Measurements from ENCODE around the gene TAMALIN. TPM values are rescaled to one million over a fixed set of nuclear protein-coding genes. Genes with fewer than 3 reads are reported as not detected.

Gene TAMALIN
- total and polyA plus RNA-seq, 2 experiments from 2014 or later = 8.0 to 9.9 TPM

- Histone ChIP-seq H3K27me3 (peaks cover 30% of the 10 kb centered on the region), H3K27ac (peak overlapping the region; percentile 92), H3K36me3 (replicated peaks; ENCODE audit: insufficient read depth, low read depth) (no peaks in the 10 kb centered on the region), H3K9me3 (ENCODE audit: low read depth) (no peaks in the 10 kb centered on the region), H3K4me1 (ENCODE audit: insufficient read depth) (peaks cover 20% of the 10 kb centered on the region), H3K9me2 (replicated peaks; ENCODE audit: insufficient read depth) (no peaks in the 10 kb centered on the region), H2AFZ (no peak overlapping the region), H3K79me2 (no peaks in the 10 kb centered on the region), H4K20me1 (ENCODE audit: insufficient read depth, poor library complexity, severe bottlenecking) (no peaks in the 10 kb centered on the region), H3K4me2 (peak overlapping the region; percentile 64), H3K4me3 (no peak overlapping the region)
- 40% methylated on average over 5 of the region's 11 CpGs for WGBS (ENCODE audit: low lambda C conversion rate, missing lambda C conversion rate)
- peak; percentile 90 for DNase-seq (ENCODE audit: low spot score)
- TF ChIP-seq CTCF (IDR thresholded peaks at IDR 0.05; ENCODE audit: poor library complexity) = no peak
- TF ChIP-seq EZH2phosphoT487 (IDR thresholded peaks at IDR 0.05; ENCODE audit: low read depth, severe bottlenecking, unreplicated experiment) = no peak
- TF ChIP-seq EZH2 (IDR thresholded peaks at IDR 0.05; ENCODE audit: borderline replicate concordance) = no peak
Observed at GRCh38 chr12:52010152-52010622, 3.4 kb downstream of the TAMALIN start.

DNA sequence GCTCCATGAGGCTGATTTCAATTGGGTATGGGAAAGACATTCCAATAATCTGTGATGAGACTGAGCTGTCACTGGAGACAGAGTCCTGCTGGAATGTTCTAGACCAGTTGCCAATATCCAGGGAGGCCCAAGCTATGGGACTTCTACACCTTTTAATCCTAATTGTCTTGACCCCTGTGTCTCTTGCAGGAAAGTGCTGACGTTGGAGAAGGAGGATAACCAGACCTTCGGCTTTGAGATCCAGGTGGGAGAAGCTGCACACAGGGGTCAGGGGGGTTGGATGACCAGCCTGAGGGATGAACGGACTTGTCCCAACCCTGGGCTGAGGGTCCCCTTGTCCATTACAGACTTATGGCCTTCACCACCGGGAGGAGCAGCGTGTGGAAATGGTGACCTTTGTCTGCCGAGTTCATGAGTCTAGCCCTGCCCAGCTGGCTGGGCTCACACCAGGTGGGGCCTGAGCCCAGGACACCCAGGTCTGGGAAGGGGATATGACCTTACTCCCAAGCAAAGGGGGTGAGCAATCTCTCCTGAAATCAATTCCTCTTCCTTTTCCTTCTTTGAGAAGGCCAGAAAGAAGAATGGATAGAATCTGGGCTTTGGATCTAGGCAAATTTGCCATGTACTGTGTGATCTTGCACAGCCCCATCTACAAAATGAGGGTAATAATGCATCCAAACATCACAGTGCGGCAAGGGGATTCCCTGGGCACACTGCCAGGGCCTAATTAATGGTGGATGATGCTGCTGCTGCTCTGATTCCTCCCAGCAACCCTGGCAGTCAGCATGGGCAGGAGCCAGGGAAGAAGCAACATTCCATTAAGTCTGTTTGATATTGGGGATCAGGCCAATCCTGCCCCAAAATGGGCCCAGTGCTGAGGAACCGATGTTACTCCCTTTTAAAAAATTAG is 4.2 kb downstream of the TAMALIN start:
- TF ChIP-seq CTCF (IDR thresholded peaks at IDR 0.05; ENCODE audit: poor library complexity) (no peak), EZH2phosphoT487 (IDR thresholded peaks at IDR 0.05; ENCODE audit: low read depth, severe bottlenecking, unreplicated experiment) (no peak), EZH2 (IDR thresholded peaks at IDR 0.05; ENCODE audit: borderline replicate concordance) (no peak)
- H3K36me3 ChIP-seq (replicated peaks; ENCODE audit: insufficient read depth, low read depth) = no peaks in the 10 kb centered on the region

GRCh38 chr12:52011602-52012214 is 5.0 kb downstream of the TAMALIN start:
- Histone ChIP-seq H3K36me3 (replicated peaks; ENCODE audit: insufficient read depth, low read depth) (no peaks in the 10 kb centered on the region), H2AFZ (no peak overlapping the region), H3K79me2 (no peaks in the 10 kb centered on the region), H3K4me3 (no peak overlapping the region), H3K27ac (peak overlapping the region; percentile 92), H3K27me3 (peaks cover 21% of the 10 kb centered on the region), H3K9me2 (replicated peaks; ENCODE audit: insufficient read depth) (no peaks in the 10 kb centered on the region), H4K20me1 (ENCODE audit: insufficient read depth, poor library complexity, severe bottlenecking) (no peaks in the 10 kb centered on the region), H3K9me3 (ENCODE audit: low read depth) (no peaks in the 10 kb centered on the region), H3K4me2 (no peak overlapping the region), H3K4me1 (ENCODE audit: insufficient read depth) (peaks cover 16% of the 10 kb centered on the region)
- DNase-seq (ENCODE audit: low spot score) = no peak
- no peak for TF ChIP-seq CTCF (IDR thresholded peaks at IDR 0.05; ENCODE audit: poor library complexity)
- no peak for TF ChIP-seq EZH2phosphoT487 (IDR thresholded peaks at IDR 0.05; ENCODE audit: low read depth, severe bottlenecking, unreplicated experiment)
- TF ChIP-seq EZH2 (IDR thresholded peaks at IDR 0.05; ENCODE audit: borderline replicate concordance) = no peak
- 94% methylated on average over 8 of the region's 8 CpGs for whole genome bisulfite sequencing (ENCODE audit: low lambda C conversion rate, missing lambda C conversion rate)

More for the DNA sequence above, 4.2 kb downstream of the TAMALIN start:
- Histone ChIP-seq H3K9me3 (ENCODE audit: low read depth) (no peaks in the 10 kb centered on the region), H3K4me1 (ENCODE audit: insufficient read depth) (peaks cover 19% of the 10 kb centered on the region), H2AFZ (no peak overlapping the region), H3K4me3 (no peak overlapping the region), H3K27me3 (peaks cover 27% of the 10 kb centered on the region), H3K9me2 (replicated peaks; ENCODE audit: insufficient read depth) (no peaks in the 10 kb centered on the region), H3K79me2 (no peaks in the 10 kb centered on the region), H4K20me1 (ENCODE audit: insufficient read depth, poor library complexity, severe bottlenecking) (no peaks in the 10 kb centered on the region), H3K27ac (peak overlapping the region; percentile 92), H3K4me2 (peak overlapping the region; percentile 55)
- 71% methylated on average over 8 of the region's 8 CpGs for WGBS (ENCODE audit: low lambda C conversion rate, missing lambda C conversion rate)
- DNase-seq (ENCODE audit: low spot score) = no peak
